ENCODE measurements around the gene WWOX. TPM values are rescaled to one million over a fixed set of nuclear protein-coding genes. Genes with fewer than 3 reads are reported as not detected.

WWOX gene
- total RNA-seq, 6 donors from 2014 or later, result 18.7 to 167 (median 31.0) TPM

GRCh38 chr16:78830599-78830998 is 731.1 kb downstream of the WWOX start:
- Histone ChIP-seq H3K9me3 (no peaks in the 10 kb centered on the region), H3K36me3 (no peaks in the 10 kb centered on the region), H3K4me1 (no peaks in the 10 kb centered on the region), H3K4me3 (no peak overlapping the region), H3K27ac (no peak overlapping the region), H3K27me3 (no peaks in the 10 kb centered on the region)
- ATAC-seq (ENCODE audit: low FRiP score in 2 of 2), result no peak
- 91 to 95% methylated on average over 9 of the region's 9 CpGs for WGBS, 2 donors
- no peak for DNase-seq
- TF ChIP-seq POLR2AphosphoS5 (IDR thresholded peaks at IDR 0.05), result no peak
- no peak for TF ChIP-seq EP300 (IDR thresholded peaks at IDR 0.05)
- TF ChIP-seq CTCF (IDR thresholded peaks at IDR 0.05), result no peak
- no peak for TF ChIP-seq POLR2A (IDR thresholded peaks at IDR 0.05)

- DNase-seq, result no peak
- Histone ChIP-seq H3K27me3 (no peaks in the 10 kb centered on the region), H3K4me1 (no peaks in the 10 kb centered on the region), H3K4me3 (no peak overlapping the region), H3K36me3 (no peaks in the 10 kb centered on the region), H3K27ac (no peak overlapping the region), H3K9me3 (no peaks in the 10 kb centered on the region)
- 93% methylated on average over 2 of the region's 2 CpGs for whole genome bisulfite sequencing, 2 donors
- no peak for ATAC-seq (ENCODE audit: low FRiP score in 2 of 2)
- TF ChIP-seq POLR2AphosphoS5 (IDR thresholded peaks at IDR 0.05) (no peak), EP300 (IDR thresholded peaks at IDR 0.05) (no peak), CTCF (IDR thresholded peaks at IDR 0.05) (no peak), POLR2A (IDR thresholded peaks at IDR 0.05) (no peak)
Measured at GRCh38 chr16:78832100-78832499, 732.6 kb downstream of the WWOX start.

- Histone ChIP-seq H3K9me3 (no peaks in the 10 kb centered on the region), H3K36me3 (no peaks in the 10 kb centered on the region), H3K27ac (no peak overlapping the region), H3K4me1 (no peaks in the 10 kb centered on the region), H3K27me3 (no peaks in the 10 kb centered on the region), H3K4me3 (no peak overlapping the region)
- 78 to 80% methylated on average over 8 of the region's 8 CpGs for WGBS, 2 donors
- no peak for TF ChIP-seq EP300 (IDR thresholded peaks at IDR 0.05)
- TF ChIP-seq POLR2AphosphoS5 (IDR thresholded peaks at IDR 0.05), result no peak
- TF ChIP-seq CTCF (IDR thresholded peaks at IDR 0.05), result no peak
- no peak for TF ChIP-seq POLR2A (IDR thresholded peaks at IDR 0.05)
- no peak for ATAC-seq (ENCODE audit: low FRiP score in 2 of 2)
- no peak for DNase-seq
Measured at GRCh38 chr16:78836802-78837491, 737.5 kb downstream of the WWOX start.

- Histone ChIP-seq H3K36me3 (no peaks in the 10 kb centered on the region), H3K4me3 (no peak overlapping the region), H3K27ac (no peak overlapping the region), H3K4me1 (no peaks in the 10 kb centered on the region), H3K27me3 (no peaks in the 10 kb centered on the region), H3K9me3 (no peaks in the 10 kb centered on the region)
- TF ChIP-seq POLR2AphosphoS5 (IDR thresholded peaks at IDR 0.05), result no peak
- no peak for TF ChIP-seq CTCF (IDR thresholded peaks at IDR 0.05)
- ATAC-seq (ENCODE audit: low FRiP score in 2 of 2) (no peak), DNase-seq (no peak)
Measured at GRCh38 chr16:78837706-78838105, 738.3 kb downstream of the WWOX start.

GRCh38 chr16:78838276-78838675 is 738.8 kb downstream of the WWOX start:
- no peaks in the 10 kb centered on the region for H3K27me3 ChIP-seq
- TF ChIP-seq POLR2AphosphoS5 (IDR thresholded peaks at IDR 0.05) (no peak), CTCF (IDR thresholded peaks at IDR 0.05) (no peak), POLR2A (IDR thresholded peaks at IDR 0.05) (no peak), EP300 (IDR thresholded peaks at IDR 0.05) (no peak)
- H3K9me3 ChIP-seq, result no peaks in the 10 kb centered on the region
- DNase-seq (no peak), ATAC-seq (ENCODE audit: low FRiP score in 2 of 2) (no peak)
- 72 to 76% methylated on average over 5 of the region's 5 CpGs for WGBS, 2 donors
- H3K4me1 ChIP-seq, result peaks cover 0 to 3% (median 0%) of the 10 kb centered on the region in 4 donors
- H3K4me3 ChIP-seq, result no peak overlapping the region
- H3K36me3 ChIP-seq, result no peaks in the 10 kb centered on the region
- no peak overlapping the region for H3K27ac ChIP-seq
